Lower lobe of right lung (tissue), 2 donors: ENCODE measurements around the gene CEP290. TPM values are rescaled to one million over a fixed set of nuclear protein-coding genes. Genes with fewer than 3 reads are reported as not detected.

Experiments
- ATAC-seq, 2 donors: fragments of 200-7000 bp; cut with Tn5 transposase; one replicate each; pipeline ENCODE4 v1.9.1; 2020 to 2022; ENCODE audit warnings: mild to moderate bottlenecking in 2 of 2, moderate library complexity in 2 of 2
- DNase-seq: peaks from one replicate; pipeline ENCODE4 v3.0.0-alpha.2; 2020
- H3K27ac ChIP-seq: fragments of 200-600 bp; one replicate; pipeline ENCODE4 v1.8.0; 2022
- H3K27me3 ChIP-seq: fragments of 200-600 bp; one replicate; pipeline ENCODE4 v1.8.0; 2022; ENCODE audit warnings: low read depth
- H3K36me3 ChIP-seq: fragments of 200-600 bp; one replicate; pipeline ENCODE4 v1.8.0; 2022; ENCODE audit warnings: mild to moderate bottlenecking
- H3K4me1 ChIP-seq: fragments of 200-600 bp; one replicate; pipeline ENCODE4 v1.8.0; 2022
- H3K4me3 ChIP-seq: fragments of 200-600 bp; one replicate; pipeline ENCODE4 v1.8.0; 2022; ENCODE audit warnings: mild to moderate bottlenecking
- H3K9me3 ChIP-seq: fragments of 200-600 bp; one replicate; pipeline ENCODE4 v1.8.0; 2022
- CTCF ChIP-seq: fragments of 200-600 bp; IDR thresholded peaks from one replicate; pipeline ENCODE4 v1.8.0; 2022; ENCODE audit warnings: antibody characterized with exemption, mild to moderate bottlenecking
- intact Hi-C: fragments of 100-400 bp; cut with DNase I; formaldehyde crosslinking; loops from one replicate; pipeline ENCODE4 v1.11.0; 2022
- total RNA-seq: library from RNA; stranded (reverse); fragmentation: NEBNext Ultra II Directional; extraction: Animal tissue kit (Norgen Biotek cat#: 25700); gene quantifications from one replicate; pipeline ENCODE4 v1.2.1, GENCODE V29; 2021
- donor health status: DM: no; HTN: yes; CAD: no; lungs with severe emphysema.

The CEP290 gene
- total RNA-seq, 1 donor from 2014 or later, result 11.6 TPM

GRCh38 chr12:88172844-88173407 lies 31.0 kb upstream of the CEP290 start:
- no peak for TF ChIP-seq CTCF
- Histone ChIP-seq H3K9me3 (no peaks in the 10 kb centered on the region), H3K27ac (no peak overlapping the region), H3K36me3 (peaks cover 49% of the 10 kb centered on the region), H3K4me3 (no peak overlapping the region), H3K27me3 (no peaks in the 10 kb centered on the region), H3K4me1 (no peaks in the 10 kb centered on the region)
- intact Hi-C loops, result no loop called here
- ATAC-seq (no peak), DNase-seq (no peak)

- H3K27me3 ChIP-seq, result no peaks in the 10 kb centered on the region
- H3K4me1 ChIP-seq, result no peaks in the 10 kb centered on the region
- H3K27ac ChIP-seq, result no peak overlapping the region
- intact Hi-C loops, result no loop called here
- ATAC-seq, result no peak
- H3K9me3 ChIP-seq, result no peaks in the 10 kb centered on the region
- peaks cover 44% of the 10 kb centered on the region for H3K36me3 ChIP-seq
- no peak overlapping the region for H3K4me3 ChIP-seq
- no peak for TF ChIP-seq CTCF
- no peak for DNase-seq
Measured at GRCh38 chr12:88167384-88167783, 25.5 kb upstream of the CEP290 start.

DNA sequence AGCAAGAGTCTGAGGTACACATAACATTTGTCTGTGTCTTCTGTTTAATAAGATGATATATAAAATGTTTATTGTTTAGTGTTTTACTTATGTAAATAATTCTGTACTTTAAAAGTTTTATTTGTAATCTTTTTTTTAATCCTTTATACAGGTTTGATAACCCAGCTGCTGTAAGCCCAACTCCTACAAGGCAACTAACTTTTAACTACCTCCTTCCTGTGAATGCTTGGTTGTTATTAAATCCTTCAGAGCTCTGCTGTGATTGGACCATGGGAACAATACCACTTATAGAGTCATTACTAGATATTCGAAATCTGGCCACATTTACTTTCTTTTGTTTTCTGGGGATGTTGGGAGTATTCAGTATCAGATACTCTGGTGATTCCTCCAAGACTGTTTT lies 24.3 kb upstream of the CEP290 start:
- Histone ChIP-seq H3K4me3 (no peak overlapping the region), H3K36me3 (peaks cover 45% of the 10 kb centered on the region), H3K27me3 (no peaks in the 10 kb centered on the region), H3K27ac (no peak overlapping the region), H3K9me3 (no peaks in the 10 kb centered on the region), H3K4me1 (no peaks in the 10 kb centered on the region)
- TF ChIP-seq CTCF, result no peak
- intact Hi-C loops, result no loop called here
- DNase-seq (no peak), ATAC-seq (no peak)

- peaks cover 47% of the 10 kb centered on the region for H3K36me3 ChIP-seq
- no peak for ATAC-seq
- no peak for TF ChIP-seq CTCF
- H3K4me3 ChIP-seq, result no peak overlapping the region
- intact Hi-C loops, result no loop called here
- no peaks in the 10 kb centered on the region for H3K9me3 ChIP-seq
- no peak overlapping the region for H3K27ac ChIP-seq
- H3K4me1 ChIP-seq, result no peaks in the 10 kb centered on the region
- DNase-seq, result no peak
- no peaks in the 10 kb centered on the region for H3K27me3 ChIP-seq
Measured at GRCh38 chr12:88163371-88163770, 21.5 kb upstream of the CEP290 start.

DNA sequence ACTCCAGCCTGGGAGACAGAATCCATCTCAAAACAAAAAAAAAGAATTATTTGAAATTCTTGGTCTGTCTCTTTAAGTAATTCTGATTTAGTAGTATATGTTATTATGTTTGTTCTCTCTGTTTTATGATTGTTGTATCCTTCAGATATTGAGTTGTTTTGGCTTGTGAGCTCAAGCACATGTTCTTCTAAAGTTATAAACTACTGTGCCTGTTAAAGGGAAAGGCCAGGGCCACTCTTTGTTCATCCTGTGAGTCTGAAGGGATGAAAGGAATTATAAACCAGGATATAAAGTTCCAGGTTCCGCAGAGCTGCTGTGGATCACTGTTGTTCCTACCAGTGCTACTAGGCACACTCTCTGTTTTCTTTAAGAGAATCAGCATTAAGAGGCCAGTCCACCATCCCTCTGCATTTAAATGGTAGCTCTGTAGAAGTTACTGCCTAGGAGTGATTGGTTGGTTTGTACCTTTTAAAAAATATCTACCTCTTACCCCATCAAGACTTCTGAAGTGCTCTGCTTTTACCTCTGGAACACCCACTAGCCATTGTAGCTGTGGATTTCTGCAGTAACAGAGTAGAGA lies 14.3 kb upstream of the CEP290 start:
- H3K4me3 ChIP-seq, result no peak overlapping the region
- no peak overlapping the region for H3K27ac ChIP-seq
- H3K4me1 ChIP-seq, result no peaks in the 10 kb centered on the region
- no peak for DNase-seq
- ATAC-seq, result no peak
- no peaks in the 10 kb centered on the region for H3K9me3 ChIP-seq
- intact Hi-C loops, result no loop called here
- TF ChIP-seq CTCF, result no peak
- peaks cover 12% of the 10 kb centered on the region for H3K36me3 ChIP-seq
- no peaks in the 10 kb centered on the region for H3K27me3 ChIP-seq
